Natural killer cell (primary cell): ENCODE measurements around the gene SCGB1D1. TPM values are rescaled to one million over a fixed set of nuclear protein-coding genes. Genes with fewer than 3 reads are reported as not detected.
"Not testable (repeated sequence)": the region's sequence is repeated elsewhere in the genome, so short reads cannot be mapped to it uniquely, and the experiment has no call there.

ENCODE experiments used
- ATAC-seq, 3 donors: fragments of 150-1000 bp in 2 of 3; fragments of 200-7000 bp in 1 of 3; cut with Tn5 transposase; 1 replicate in 1 of 3; 2 replicates in 2 of 3; pipeline ENCODE4 v1.10.0; 2021; ENCODE audit warnings: mild to moderate bottlenecking in 2 of 3, moderate library complexity in 2 of 3
- DNase-seq, 2 donors: peaks; one replicate each; pipeline versions ENCODE4 v3.0.0 to v3.0.0-alpha.2; 2013 to 2021; ENCODE audit warnings: mixed read lengths in 1 of 2
- H3K27ac ChIP-seq: one replicate; pipeline ENCODE4 v1.5.1; 2013; ENCODE audit warnings: mild to moderate bottlenecking, low read length
- H3K27me3 ChIP-seq: one replicate; pipeline ENCODE4 v1.6.1; 2013; ENCODE audit warnings: low read length; ENCODE audit not compliant: control insufficient read depth, insufficient read depth
- H3K36me3 ChIP-seq: one replicate; pipeline ENCODE4 v1.6.1; 2013; ENCODE audit warnings: low read length; ENCODE audit not compliant: control insufficient read depth, insufficient read depth
- H3K4me1 ChIP-seq: one replicate; pipeline ENCODE4 v1.6.1; 2013; ENCODE audit warnings: low read length; ENCODE audit not compliant: control insufficient read depth, insufficient read depth
- H3K4me3 ChIP-seq: one replicate; pipeline ENCODE4 v1.5.1; 2013; ENCODE audit warnings: low read length
- H3K9me3 ChIP-seq: one replicate; pipeline ENCODE4 v1.6.1; 2013; ENCODE audit warnings: low read length; ENCODE audit not compliant: control insufficient read depth, insufficient read depth
- H3K27ac Mint-ChIP-seq, 2 donors: one replicate each; pipeline ENCODE4 v1.8.0; 2022; ENCODE audit warnings: mild to moderate bottlenecking in 2 of 2, mixed read lengths in 2 of 2, moderate library complexity in 1 of 2
- H3K27me3 Mint-ChIP-seq, 2 donors: one replicate each; pipeline ENCODE4 v1.8.0; 2022; ENCODE audit warnings: low read depth in 2 of 2, mixed read lengths in 2 of 2
- H3K36me3 Mint-ChIP-seq: one replicate; pipeline ENCODE4 v1.8.0; 2022; ENCODE audit warnings: mixed read lengths
- H3K4me1 Mint-ChIP-seq, 2 donors: one replicate each; pipeline ENCODE4 v1.8.0; 2022; ENCODE audit warnings: mixed read lengths in 2 of 2
- H3K4me3 Mint-ChIP-seq: one replicate; pipeline ENCODE4 v1.8.0; 2022; ENCODE audit warnings: mild to moderate bottlenecking, moderate library complexity, mixed read lengths
- H3K9me3 Mint-ChIP-seq, 2 donors: one replicate each; pipeline ENCODE4 v1.8.0; 2022; ENCODE audit warnings: mixed read lengths in 2 of 2
- WGBS: methylation state at CpG from one replicate; pipeline ENCODE4 v1.1.7; 2013; ENCODE audit warnings: missing lambda C conversion rate; ENCODE audit not compliant: insufficient coverage; 5-methylcytosine and 5-hydroxymethylcytosine counted together
- intact Hi-C: fragments of 100-400 bp; cut with micrococcal nuclease; formaldehyde crosslinking; loops from one replicate; pipeline ENCODE4 v1.14.2; 2022
- total RNA-seq, 4 donors: library from RNA; stranded (reverse); fragments of 120-200 nt in 1 of 4; gene quantifications; one replicate each; pipeline versions ENCODE4 v1.2.3 to v1.2.4, GENCODE V29; 2013 to 2022
- TF ChIP-seq, protein P1 (sequence below): fragments of 200-600 bp; IDR thresholded peaks from one replicate; pipeline ENCODE4 v1.8.0; 2022; ENCODE audit warnings: antibody characterized with exemption

SCGB1D1 gene
- total RNA-seq, 3 donors from 2014 or later (not counting 1 experiment from before 2014, with no cell fraction given) = not detected

DNA sequence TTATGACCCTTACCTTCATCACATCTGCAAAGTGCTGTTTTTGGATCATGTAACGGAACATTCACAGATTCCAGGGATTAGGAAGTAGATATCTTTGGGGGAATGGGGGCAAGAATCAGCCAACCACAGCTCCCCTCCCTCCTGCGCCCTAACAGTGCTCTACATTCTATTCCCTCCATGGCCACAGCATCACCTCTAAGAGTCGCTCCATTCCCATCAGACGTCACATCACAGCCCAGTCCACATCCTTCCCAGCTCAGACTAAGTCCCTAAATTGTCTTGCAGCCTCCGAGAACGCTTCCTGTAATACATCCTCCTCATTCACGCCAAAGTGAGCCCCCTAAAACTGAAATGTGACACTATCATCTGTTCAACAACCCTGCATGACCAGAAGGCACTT is 5.9 kb downstream of the SCGB1D1 start:
- intact Hi-C loops = no loop called here
- no peak overlapping the region for H3K4me3 ChIP-seq
- TF ChIP-seq, protein P1, sequence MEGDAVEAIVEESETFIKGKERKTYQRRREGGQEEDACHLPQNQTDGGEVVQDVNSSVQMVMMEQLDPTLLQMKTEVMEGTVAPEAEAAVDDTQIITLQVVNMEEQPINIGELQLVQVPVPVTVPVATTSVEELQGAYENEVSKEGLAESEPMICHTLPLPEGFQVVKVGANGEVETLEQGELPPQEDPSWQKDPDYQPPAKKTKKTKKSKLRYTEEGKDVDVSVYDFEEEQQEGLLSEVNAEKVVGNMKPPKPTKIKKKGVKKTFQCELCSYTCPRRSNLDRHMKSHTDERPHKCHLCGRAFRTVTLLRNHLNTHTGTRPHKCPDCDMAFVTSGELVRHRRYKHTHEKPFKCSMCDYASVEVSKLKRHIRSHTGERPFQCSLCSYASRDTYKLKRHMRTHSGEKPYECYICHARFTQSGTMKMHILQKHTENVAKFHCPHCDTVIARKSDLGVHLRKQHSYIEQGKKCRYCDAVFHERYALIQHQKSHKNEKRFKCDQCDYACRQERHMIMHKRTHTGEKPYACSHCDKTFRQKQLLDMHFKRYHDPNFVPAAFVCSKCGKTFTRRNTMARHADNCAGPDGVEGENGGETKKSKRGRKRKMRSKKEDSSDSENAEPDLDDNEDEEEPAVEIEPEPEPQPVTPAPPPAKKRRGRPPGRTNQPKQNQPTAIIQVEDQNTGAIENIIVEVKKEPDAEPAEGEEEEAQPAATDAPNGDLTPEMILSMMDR = no peak
- no peaks in the 10 kb centered on the region for H3K9me3 Mint-ChIP-seq
- no peaks in the 10 kb centered on the region for H3K36me3 Mint-ChIP-seq
- H3K27me3 ChIP-seq = peaks cover 3% of the 10 kb centered on the region
- no peaks in the 10 kb centered on the region for H3K4me1 Mint-ChIP-seq
- no peaks in the 10 kb centered on the region for H3K36me3 ChIP-seq
- peaks cover 33 to 61% of the 10 kb centered on the region in 2 donors for H3K27me3 Mint-ChIP-seq
- H3K27ac Mint-ChIP-seq = no peak overlapping the region
- DNase-seq = no peak
- H3K4me1 ChIP-seq = no peaks in the 10 kb centered on the region
- no peak for ATAC-seq
- 45% methylated on average over 6 of the region's 7 CpGs for WGBS
- H3K4me3 Mint-ChIP-seq = no peak overlapping the region
- H3K9me3 ChIP-seq = no peaks in the 10 kb centered on the region
- H3K27ac ChIP-seq = no peak overlapping the region

DNA sequence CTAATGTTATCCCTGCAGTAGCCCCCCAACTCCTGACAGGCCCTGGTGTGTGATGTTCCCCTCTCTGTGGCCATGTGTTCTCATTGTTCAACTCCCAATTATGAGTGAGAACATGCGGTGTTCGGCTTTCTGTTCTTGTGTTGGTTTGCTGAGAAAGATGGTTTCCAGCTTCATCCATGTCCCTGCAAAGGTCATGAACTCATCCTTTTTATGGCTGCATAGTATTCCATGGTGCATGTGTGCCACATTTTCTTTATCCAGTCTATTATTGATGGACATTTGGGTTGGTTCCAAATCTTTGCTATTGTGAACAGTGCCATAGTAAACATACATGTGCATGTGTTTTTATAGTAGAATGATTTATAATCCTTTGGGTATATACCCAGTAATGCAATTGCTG is 7.4 kb downstream of the SCGB1D1 start:
- ATAC-seq, H3K36me3 ChIP-seq, H3K27ac ChIP-seq, DNase-seq, H3K27ac Mint-ChIP-seq, H3K36me3 Mint-ChIP-seq, intact Hi-C loops, H3K4me3 Mint-ChIP-seq, H3K4me1 Mint-ChIP-seq, H3K27me3 ChIP-seq, H3K4me1 ChIP-seq, H3K9me3 ChIP-seq, H3K9me3 Mint-ChIP-seq, H3K4me3 ChIP-seq: not testable (repeated sequence)
- peaks cover 41 to 63% of the 10 kb centered on the region in 2 donors for H3K27me3 Mint-ChIP-seq
- 96% methylated on average over 2 of the region's 2 CpGs for WGBS

- Mint-ChIP-seq H3K27ac (no peak overlapping the region), H3K27me3 (peaks cover 27 to 43% of the 10 kb centered on the region in 2 donors), H3K4me1 (no peaks in the 10 kb centered on the region), H3K36me3 (no peaks in the 10 kb centered on the region), H3K9me3 (no peaks in the 10 kb centered on the region), H3K4me3 (no peak overlapping the region)
- no peaks in the 10 kb centered on the region for H3K36me3 ChIP-seq
- no peak overlapping the region for H3K4me3 ChIP-seq
- no peak for ATAC-seq
- H3K27ac ChIP-seq = no peak overlapping the region
- intact Hi-C loops = no loop called here
- H3K27me3 ChIP-seq = peaks cover 2% of the 10 kb centered on the region
- no peaks in the 10 kb centered on the region for H3K9me3 ChIP-seq
- TF ChIP-seq, protein P1 = no peak
- H3K4me1 ChIP-seq = no peaks in the 10 kb centered on the region
- no peak for DNase-seq
- 69% methylated on average over 2 of the region's 2 CpGs for WGBS
These were observed 11.4 kb downstream of the SCGB1D1 start for GRCh38 chr11:62201376-62201775.

DNA sequence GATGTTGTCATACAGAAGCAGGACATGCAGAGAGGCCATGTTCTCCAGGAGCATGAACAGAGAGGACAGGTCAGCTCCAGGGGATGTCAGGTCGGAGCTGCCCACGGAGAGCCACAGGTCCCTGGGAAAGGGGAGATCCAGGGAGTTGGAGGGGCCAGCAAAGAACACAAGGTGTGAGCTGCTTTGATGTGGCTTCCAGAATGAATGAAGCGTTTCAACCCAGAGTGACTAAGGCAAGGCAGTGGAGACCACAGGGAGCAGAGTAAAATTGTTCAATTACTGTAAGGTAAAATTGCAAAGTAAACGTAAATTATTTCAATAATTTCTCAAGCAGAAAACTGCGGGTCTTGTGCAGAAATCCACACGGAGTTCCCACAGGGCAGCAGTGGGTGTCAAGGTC is 12.9 kb downstream of the SCGB1D1 start:
- Mint-ChIP-seq H3K4me3 (no peak overlapping the region), H3K27me3 (peaks cover 21 to 31% of the 10 kb centered on the region in 2 donors), H3K27ac (no peak overlapping the region), H3K36me3 (no peaks in the 10 kb centered on the region), H3K9me3 (no peaks in the 10 kb centered on the region), H3K4me1 (no peaks in the 10 kb centered on the region)
- Histone ChIP-seq H3K4me3 (no peak overlapping the region), H3K27ac (no peak overlapping the region), H3K36me3 (no peaks in the 10 kb centered on the region), H3K9me3 (no peaks in the 10 kb centered on the region), H3K4me1 (no peaks in the 10 kb centered on the region), H3K27me3 (peaks cover 2% of the 10 kb centered on the region)
- DNase-seq (no peak), ATAC-seq (no peak)
- 82% methylated on average over 6 of the region's 6 CpGs for WGBS
- TF ChIP-seq, protein P1 = no peak
- intact Hi-C loops = no loop called here
